Measurements from ENCODE around the gene SLC9B2.

Gene SLC9B2

DNA sequence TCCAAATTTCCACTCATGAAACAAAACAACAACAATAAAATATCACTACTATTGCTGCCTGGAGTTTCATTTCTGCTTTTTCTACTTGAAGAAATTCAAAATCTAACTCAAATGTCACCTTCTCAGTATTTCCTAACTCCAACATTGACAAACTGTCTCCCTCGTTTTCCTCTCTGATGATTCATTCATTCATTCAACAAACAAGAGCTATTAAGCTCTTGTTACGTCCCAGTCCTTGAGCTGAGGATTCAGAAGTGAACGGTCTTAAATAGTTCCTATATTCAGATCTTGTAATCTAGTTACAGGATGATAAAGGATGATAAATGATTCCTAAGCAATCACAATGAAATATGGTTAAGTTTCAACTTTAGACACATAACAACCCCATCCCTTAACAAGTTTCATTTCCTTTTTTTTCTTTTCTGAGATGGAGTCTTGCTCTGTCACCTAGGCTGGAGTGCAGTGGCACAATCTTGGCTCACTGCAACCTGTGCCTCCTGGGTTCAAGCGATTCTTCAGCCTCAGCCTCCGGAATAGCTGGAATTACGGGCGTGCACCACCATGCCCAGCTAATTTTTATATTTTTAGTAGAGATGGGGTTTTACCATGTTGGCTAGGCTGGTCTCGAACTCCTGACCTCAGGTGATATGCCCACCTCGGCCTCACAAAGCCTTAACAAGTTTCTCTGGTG is 1.7 kb downstream of the SLC9B2 start:
- Histone ChIP-seq H3K27me3 (ENCODE audit: insufficient read depth, poor library complexity, severe bottlenecking) (no peaks in the 10 kb centered on the region), H3K27ac (replicated peaks) (peak overlapping the region; percentile 93; the same call in 1 of the 2 replicates), H3K4me3 (replicated peaks; ENCODE audit: insufficient read depth, low read length) (peak overlapping the region; percentile 73)
- TF ChIP-seq SPI1 (IDR thresholded peaks at IDR 0.05; ENCODE audit: borderline replicate concordance, low read depth) (no peak), GABPA (IDR thresholded peaks at IDR 0.05; ENCODE audit: low read depth) (no peak), CTCF (IDR thresholded peaks at IDR 0.05; ENCODE audit: insufficient read depth, low read length) (no peak), POLR2AphosphoS5 (IDR thresholded peaks at IDR 0.05; ENCODE audit: low read depth) (no peak)
- TF ChIP-seq, protein P1, sequence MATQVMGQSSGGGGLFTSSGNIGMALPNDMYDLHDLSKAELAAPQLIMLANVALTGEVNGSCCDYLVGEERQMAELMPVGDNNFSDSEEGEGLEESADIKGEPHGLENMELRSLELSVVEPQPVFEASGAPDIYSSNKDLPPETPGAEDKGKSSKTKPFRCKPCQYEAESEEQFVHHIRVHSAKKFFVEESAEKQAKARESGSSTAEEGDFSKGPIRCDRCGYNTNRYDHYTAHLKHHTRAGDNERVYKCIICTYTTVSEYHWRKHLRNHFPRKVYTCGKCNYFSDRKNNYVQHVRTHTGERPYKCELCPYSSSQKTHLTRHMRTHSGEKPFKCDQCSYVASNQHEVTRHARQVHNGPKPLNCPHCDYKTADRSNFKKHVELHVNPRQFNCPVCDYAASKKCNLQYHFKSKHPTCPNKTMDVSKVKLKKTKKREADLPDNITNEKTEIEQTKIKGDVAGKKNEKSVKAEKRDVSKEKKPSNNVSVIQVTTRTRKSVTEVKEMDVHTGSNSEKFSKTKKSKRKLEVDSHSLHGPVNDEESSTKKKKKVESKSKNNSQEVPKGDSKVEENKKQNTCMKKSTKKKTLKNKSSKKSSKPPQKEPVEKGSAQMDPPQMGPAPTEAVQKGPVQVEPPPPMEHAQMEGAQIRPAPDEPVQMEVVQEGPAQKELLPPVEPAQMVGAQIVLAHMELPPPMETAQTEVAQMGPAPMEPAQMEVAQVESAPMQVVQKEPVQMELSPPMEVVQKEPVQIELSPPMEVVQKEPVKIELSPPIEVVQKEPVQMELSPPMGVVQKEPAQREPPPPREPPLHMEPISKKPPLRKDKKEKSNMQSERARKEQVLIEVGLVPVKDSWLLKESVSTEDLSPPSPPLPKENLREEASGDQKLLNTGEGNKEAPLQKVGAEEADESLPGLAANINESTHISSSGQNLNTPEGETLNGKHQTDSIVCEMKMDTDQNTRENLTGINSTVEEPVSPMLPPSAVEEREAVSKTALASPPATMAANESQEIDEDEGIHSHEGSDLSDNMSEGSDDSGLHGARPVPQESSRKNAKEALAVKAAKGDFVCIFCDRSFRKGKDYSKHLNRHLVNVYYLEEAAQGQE (IDR thresholded peaks at IDR 0.05; ENCODE audit: insufficient replicate concordance, low read depth) = no peak
- DNase-seq (ENCODE audit: low read depth in 1 of 2, low spot score in 1 of 2) = no peak

DNA sequence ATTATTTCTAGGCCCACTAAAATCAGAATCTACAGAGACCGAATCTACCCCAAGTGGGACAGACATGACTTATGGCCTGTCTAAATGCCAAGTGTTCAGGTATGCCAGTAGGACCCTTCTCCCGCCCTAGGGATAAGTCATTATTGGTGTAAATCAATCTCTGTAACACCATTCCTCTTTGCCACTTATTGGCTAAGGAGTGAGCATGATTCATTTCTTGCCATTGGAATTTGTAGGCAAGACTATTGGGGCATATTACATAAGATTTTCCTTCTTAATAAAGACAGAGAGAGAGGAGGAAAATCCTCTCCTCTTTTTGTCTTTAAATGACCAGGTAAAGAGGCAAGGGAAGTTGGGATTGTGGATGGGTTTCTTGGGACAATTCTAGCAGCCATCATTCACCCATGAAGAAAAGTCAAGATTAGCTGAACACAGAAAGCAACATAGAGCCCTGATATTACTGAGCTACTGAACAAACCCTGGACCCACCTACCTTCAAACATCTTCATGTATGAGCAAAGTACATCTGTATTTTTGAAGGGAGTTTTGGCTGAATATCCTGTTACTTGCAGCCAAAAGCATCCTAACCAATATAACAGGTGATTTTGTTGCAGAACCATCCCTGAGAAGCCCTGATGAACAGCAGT is 2.6 kb downstream of the SLC9B2 start:
- TF ChIP-seq GABPA (IDR thresholded peaks at IDR 0.05; ENCODE audit: low read depth) = no peak
- TF ChIP-seq POLR2AphosphoS5 (IDR thresholded peaks at IDR 0.05; ENCODE audit: low read depth) = no peak
- no peak for TF ChIP-seq SPI1 (IDR thresholded peaks at IDR 0.05; ENCODE audit: borderline replicate concordance, low read depth)
- TF ChIP-seq CTCF (IDR thresholded peaks at IDR 0.05; ENCODE audit: insufficient read depth, low read length) = no peak
- TF ChIP-seq, protein P1 (IDR thresholded peaks at IDR 0.05; ENCODE audit: insufficient replicate concordance, low read depth) = no peak
- Histone ChIP-seq H3K27ac (replicated peaks) (no peak overlapping the region), H3K4me3 (replicated peaks; ENCODE audit: insufficient read depth, low read length) (no peak overlapping the region), H3K27me3 (ENCODE audit: insufficient read depth, poor library complexity, severe bottlenecking) (no peaks in the 10 kb centered on the region)
- no peak for DNase-seq (ENCODE audit: low read depth in 1 of 2, low spot score in 1 of 2)

- TF ChIP-seq POLR2AphosphoS5 (IDR thresholded peaks at IDR 0.05; ENCODE audit: low read depth) (no peak), SPI1 (IDR thresholded peaks at IDR 0.05; ENCODE audit: borderline replicate concordance, low read depth) (no peak), CTCF (IDR thresholded peaks at IDR 0.05; ENCODE audit: insufficient read depth, low read length) (no peak), GABPA (IDR thresholded peaks at IDR 0.05; ENCODE audit: low read depth) (no peak)
- TF ChIP-seq, protein P1 (IDR thresholded peaks at IDR 0.05; ENCODE audit: insufficient replicate concordance, low read depth) = no peak
- no peak overlapping the region for H3K4me3 ChIP-seq (replicated peaks; ENCODE audit: insufficient read depth, low read length)
- no peaks in the 10 kb centered on the region for H3K27me3 ChIP-seq (ENCODE audit: insufficient read depth, poor library complexity, severe bottlenecking)
- DNase-seq (ENCODE audit: low read depth in 1 of 2, low spot score in 1 of 2) = no peak
- H3K27ac ChIP-seq (replicated peaks) = no peak overlapping the region
Observed at GRCh38 chr4:103067841-103068547, 8.6 kb downstream of the SLC9B2 start.

All from HL-60 (cell line).